H9 (cell line): ENCODE data around the gene TSPO. TPM values are rescaled to one million over a fixed set of nuclear protein-coding genes. Genes with fewer than 3 reads are reported as not detected.

Source experiments
- DNase-seq: peaks from one replicate; pipeline ENCODE4 v3.0.0-alpha.2; 2017
- H2AFZ ChIP-seq: one replicate; pipeline ENCODE4 v1.6.1; 2013; ENCODE audit warnings: mild to moderate bottlenecking, low read length, control low read depth, moderate library complexity
- H2AK5ac ChIP-seq: 2 replicates; pipeline ENCODE4 v1.6.1; 2013; ENCODE audit warnings: low read length, control low read depth, mixed read lengths; ENCODE audit not compliant: insufficient read length
- H2BK120ac ChIP-seq: one replicate; pipeline ENCODE4 v1.6.1; 2013; ENCODE audit warnings: low read depth, mild to moderate bottlenecking, low read length, control low read depth, inconsistent platforms; ENCODE audit not compliant: poor library complexity, severe bottlenecking
- H2BK12ac ChIP-seq: 2 replicates; pipeline ENCODE4 v1.6.1; 2013; ENCODE audit warnings: low read length, control low read depth, mixed read lengths, low read depth; ENCODE audit not compliant: insufficient read length
- H2BK15ac ChIP-seq: 2 replicates; pipeline ENCODE4 v1.6.1; 2013; ENCODE audit warnings: low read depth, low read length, control low read depth
- H2BK20ac ChIP-seq: one replicate; pipeline ENCODE4 v1.6.1; 2013; ENCODE audit warnings: low read depth, mild to moderate bottlenecking, low read length, control low read depth, inconsistent platforms; ENCODE audit not compliant: poor library complexity, severe bottlenecking
- H2BK5ac ChIP-seq: 2 replicates; pipeline ENCODE4 v1.6.1; 2013; ENCODE audit warnings: low read length, control low read depth, mixed read lengths; ENCODE audit not compliant: insufficient read length
- H3K14ac ChIP-seq: 2 replicates; pipeline ENCODE4 v1.6.1; 2013; ENCODE audit warnings: low read length, control low read depth; ENCODE audit not compliant: insufficient read depth
- H3K18ac ChIP-seq: 2 replicates; pipeline ENCODE4 v1.6.1; 2013; ENCODE audit warnings: low read depth, mild to moderate bottlenecking, mixed read lengths, low read length, control low read depth; ENCODE audit not compliant: insufficient read length
- H3K23ac ChIP-seq: 2 replicates; pipeline ENCODE4 v1.6.1; 2013; ENCODE audit warnings: low read length, control low read depth, mixed read lengths, low read depth; ENCODE audit not compliant: insufficient read length
- H3K23me2 ChIP-seq: 2 replicates; pipeline ENCODE4 v1.6.1; 2013; ENCODE audit warnings: low read depth, mild to moderate bottlenecking, mixed read lengths, low read length, control low read depth; ENCODE audit not compliant: insufficient read length, poor library complexity, severe bottlenecking
- H3K27ac ChIP-seq: 2 replicates; pipeline ENCODE4 v1.5.1; 2013; ENCODE audit warnings: low read length, control low read depth, mixed read lengths, low read depth; ENCODE audit not compliant: insufficient read length
- H3K27me3 ChIP-seq: 2 replicates; pipeline ENCODE4 v1.6.1; 2013; ENCODE audit warnings: low read length, control low read depth, inconsistent platforms; ENCODE audit not compliant: insufficient read depth
- H3K4ac ChIP-seq: 2 replicates; pipeline ENCODE4 v1.6.1; 2013; ENCODE audit warnings: low read depth, mild to moderate bottlenecking, control low read depth, inconsistent platforms, low read length, moderate library complexity
- H3K4me1 ChIP-seq: 2 replicates; pipeline ENCODE4 v1.6.1; 2013; ENCODE audit warnings: low read length, control low read depth, inconsistent platforms; ENCODE audit not compliant: insufficient read depth
- H3K4me2 ChIP-seq: 2 replicates; pipeline ENCODE4 v1.6.1; 2013; ENCODE audit warnings: low read length, control low read depth, mixed read lengths; ENCODE audit not compliant: insufficient read length, insufficient read depth
- H3K56ac ChIP-seq: 2 replicates; pipeline ENCODE4 v1.6.1; 2013; ENCODE audit warnings: low read depth, mild to moderate bottlenecking, mixed read lengths, low read length, control low read depth; ENCODE audit not compliant: insufficient read length
- H3K79me1 ChIP-seq: 2 replicates; pipeline ENCODE4 v1.6.1; 2013; ENCODE audit warnings: low read depth, mild to moderate bottlenecking, moderate library complexity, low read length, control low read depth, inconsistent platforms; ENCODE audit not compliant: insufficient read depth, poor library complexity, severe bottlenecking
- H3K79me2 ChIP-seq: 2 replicates; pipeline ENCODE4 v1.6.1; 2013; ENCODE audit warnings: low read length, control low read depth, inconsistent platforms; ENCODE audit not compliant: insufficient read depth
- H3K9ac ChIP-seq: 2 replicates; pipeline ENCODE4 v1.6.1; 2013; ENCODE audit warnings: low read length, control low read depth, mixed read lengths; ENCODE audit not compliant: insufficient read length; ENCODE audit errors: extremely low read depth
- H3K9me3 ChIP-seq: one replicate; pipeline ENCODE4 v1.6.1; 2013; ENCODE audit warnings: low read depth, low read length, inconsistent platforms; ENCODE audit not compliant: control insufficient read depth
- H3T11ph ChIP-seq: one replicate; pipeline ENCODE4 v1.6.1; 2013; ENCODE audit warnings: mild to moderate bottlenecking, low read length, control low read depth, inconsistent platforms
- H4K20me1 ChIP-seq: one replicate; pipeline ENCODE4 v1.6.1; 2013; ENCODE audit not compliant: control insufficient read depth, insufficient read length, insufficient read depth
- H4K5ac ChIP-seq: 2 replicates; pipeline ENCODE4 v1.6.1; 2013; ENCODE audit warnings: low read depth, mild to moderate bottlenecking, mixed read lengths, low read length, control low read depth; ENCODE audit not compliant: insufficient read length
- H4K8ac ChIP-seq: replicated peaks from 2 replicates; pipeline ENCODE4 v1.6.1; 2013; ENCODE audit warnings: low read length, control low read depth, mixed read lengths, low read depth; ENCODE audit not compliant: insufficient read length
- H4K91ac ChIP-seq: 2 replicates; pipeline ENCODE4 v1.6.1; 2013; ENCODE audit warnings: low read depth, mild to moderate bottlenecking, moderate library complexity, mixed read lengths, low read length, control low read depth; ENCODE audit not compliant: insufficient read length
- H3K27ac Mint-ChIP-seq, 3 experiments: 2 replicates in 2 of 3; 3 replicates in 1 of 3; pipeline ENCODE4 v1.8.0; 2020 to 2021; ENCODE audit warnings: mixed read lengths in 3 of 3, mild to moderate bottlenecking in 1 of 3, moderate library complexity in 1 of 3
- H3K27me3 Mint-ChIP-seq: 2 replicates; pipeline ENCODE4 v1.8.0; 2021; ENCODE audit warnings: low read depth, mild to moderate bottlenecking, moderate library complexity, mixed read lengths
- H3K36me3 Mint-ChIP-seq, 3 experiments: 2 replicates in 2 of 3; 3 replicates in 1 of 3; pipeline ENCODE4 v1.8.0; 2020 to 2021; ENCODE audit warnings: low read depth in 3 of 3, mixed read lengths in 3 of 3; ENCODE audit not compliant: insufficient read depth in 1 of 3
- H3K4me1 Mint-ChIP-seq, 2 experiments: 2 replicates each; pipeline ENCODE4 v1.8.0; 2020; ENCODE audit warnings: mixed read lengths in 2 of 2
- H3K4me3 Mint-ChIP-seq, 2 experiments: 2 replicates in 1 of 2; 3 replicates in 1 of 2; pipeline ENCODE4 v1.8.0; 2020 to 2021; ENCODE audit warnings: mild to moderate bottlenecking in 2 of 2, mixed read lengths in 2 of 2, moderate library complexity in 1 of 2
- H3K9me3 Mint-ChIP-seq, 2 experiments: 2 replicates in 1 of 2; 3 replicates in 1 of 2; pipeline ENCODE4 v1.8.0; 2020; ENCODE audit warnings: mild to moderate bottlenecking in 2 of 2, mixed read lengths in 2 of 2, moderate library complexity in 1 of 2
- CTCF ChIP-seq: fragments of 200-600 bp; sonication (generic); conservative IDR thresholded peaks from 3 replicates; pipeline ENCODE4 v1.8.0; 2021; ENCODE audit warnings: antibody characterized with exemption, mild to moderate bottlenecking
- WGBS: extraction: QIAGEN DNeasy Blood & Tissue Kit; methylation state at CpG from one replicate; pipeline ENCODE4 v1.1.7; 2013; ENCODE audit warnings: missing lambda C conversion rate, low lambda C conversion rate, mixed read lengths; ENCODE audit not compliant: insufficient read length; ENCODE audit errors: extremely low coverage; 5-methylcytosine and 5-hydroxymethylcytosine counted together
- total RNA-seq: library from RNA; stranded (reverse); gene quantifications from 2 replicates; pipeline ENCODE4 v1.2.1, GENCODE V29; 2021

Gene TSPO
- total RNA-seq, 1 experiment from 2014 or later, result 14.8 TPM

- no peaks in the 10 kb centered on the region for H4K20me1 ChIP-seq
- no peaks in the 10 kb centered on the region for H3K4me1 Mint-ChIP-seq
- H3K9ac ChIP-seq, result no peak overlapping the region
- no peaks in the 10 kb centered on the region for H3K27me3 ChIP-seq
- H3K9me3 Mint-ChIP-seq, result no peaks in the 10 kb centered on the region
- no peak overlapping the region for H4K91ac ChIP-seq
- H2BK20ac ChIP-seq, result no peak overlapping the region
- no peak overlapping the region for H3K27ac Mint-ChIP-seq
- no peaks in the 10 kb centered on the region for H3K27me3 Mint-ChIP-seq
- no peak overlapping the region for H2AFZ ChIP-seq
- H3K14ac ChIP-seq, result no peak overlapping the region
- WGBS, result no CpG with 5 or more reads among the region's 9 CpGs
- H3K4ac ChIP-seq, result no peak overlapping the region
- H3K56ac ChIP-seq, result no peak overlapping the region
- no peak for TF ChIP-seq CTCF
- no peaks in the 10 kb centered on the region for H3K79me1 ChIP-seq
- no peak overlapping the region for H2BK12ac ChIP-seq
- no peak overlapping the region for H3K23ac ChIP-seq
- no peak overlapping the region for H3K4me3 Mint-ChIP-seq
- H4K5ac ChIP-seq, result no peak overlapping the region
- no peak overlapping the region for H2AK5ac ChIP-seq
- H2BK15ac ChIP-seq, result no peak overlapping the region
- no peak overlapping the region for H4K8ac ChIP-seq
- H3K36me3 Mint-ChIP-seq, result peaks cover 33 to 79% (median 69%) of the 10 kb centered on the region in 3 experiments
- H3K23me2 ChIP-seq, result no peaks in the 10 kb centered on the region
- no peak overlapping the region for H3T11ph ChIP-seq
- no peaks in the 10 kb centered on the region for H3K4me1 ChIP-seq
- no peak overlapping the region for H3K27ac ChIP-seq
- H3K18ac ChIP-seq, result no peak overlapping the region
- no peaks in the 10 kb centered on the region for H3K9me3 ChIP-seq
- H2BK5ac ChIP-seq, result no peak overlapping the region
- no peaks in the 10 kb centered on the region for H3K79me2 ChIP-seq
- no peak overlapping the region for H2BK120ac ChIP-seq
- H3K4me2 ChIP-seq, result no peak overlapping the region
- DNase-seq, result no peak
Measured at GRCh38 chr22:43174941-43175531, 23.7 kb downstream of the TSPO start.
